GM21737 (cell line): ENCODE data around the gene GEN1.
"Not testable (repeated sequence)": the region's sequence is repeated elsewhere in the genome, so short reads cannot be mapped to it uniquely, and the experiment has no call there.

ENCODE experiments used
- ATAC-seq: cut with Tn5 transposase; IDR thresholded peaks from one replicate; pipeline ENCODE4 v1.9.1; 2021; ENCODE audit warnings: mild to moderate bottlenecking, moderate library complexity; ENCODE audit not compliant: unreplicated experiment

The GEN1 gene

DNA sequence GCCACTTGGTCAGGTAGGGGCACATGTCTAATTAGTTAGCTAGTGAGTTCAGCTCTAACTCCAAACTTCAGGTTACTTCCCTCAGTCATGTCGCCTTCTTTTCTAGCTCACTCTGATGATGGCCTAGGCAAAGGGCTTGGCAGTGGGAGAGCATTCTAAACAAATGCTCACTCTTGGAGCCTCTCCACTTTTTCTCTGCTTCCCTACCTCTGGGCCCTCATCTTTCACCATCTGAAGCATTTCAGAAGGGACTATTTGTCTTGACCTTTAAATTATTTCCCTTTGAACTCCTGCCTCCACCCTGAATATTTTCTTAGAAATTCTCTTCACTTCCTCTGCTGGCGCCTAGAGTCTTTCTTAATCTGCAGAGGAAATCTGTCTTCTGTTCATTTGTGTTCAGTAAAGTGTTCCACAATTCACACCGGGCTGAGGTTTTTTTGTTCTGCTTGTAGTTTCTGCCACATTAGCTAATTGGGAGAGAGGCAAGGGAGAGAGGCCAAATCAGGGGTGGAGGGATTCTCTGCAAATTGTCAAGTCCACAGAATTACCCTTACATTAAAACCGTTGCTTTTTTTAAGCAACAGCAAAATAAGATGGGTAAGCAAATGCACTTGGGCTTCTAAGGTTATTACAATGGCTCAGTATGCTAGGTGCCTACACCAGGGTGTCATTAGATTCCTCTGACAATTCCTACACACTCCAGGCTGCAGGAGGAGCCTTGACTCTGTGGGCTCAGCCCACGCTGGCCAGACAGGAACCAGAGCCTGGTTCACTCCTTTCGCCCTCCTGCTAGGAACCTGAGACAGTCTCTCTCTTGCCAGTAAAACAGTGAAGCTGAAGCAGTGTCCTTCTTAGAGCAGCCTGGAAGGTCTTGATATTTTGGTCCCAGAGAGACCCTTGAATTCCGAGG, 67.9 kb downstream of the GEN1 start:
- ATAC-seq: peak; percentile 61

DNA sequence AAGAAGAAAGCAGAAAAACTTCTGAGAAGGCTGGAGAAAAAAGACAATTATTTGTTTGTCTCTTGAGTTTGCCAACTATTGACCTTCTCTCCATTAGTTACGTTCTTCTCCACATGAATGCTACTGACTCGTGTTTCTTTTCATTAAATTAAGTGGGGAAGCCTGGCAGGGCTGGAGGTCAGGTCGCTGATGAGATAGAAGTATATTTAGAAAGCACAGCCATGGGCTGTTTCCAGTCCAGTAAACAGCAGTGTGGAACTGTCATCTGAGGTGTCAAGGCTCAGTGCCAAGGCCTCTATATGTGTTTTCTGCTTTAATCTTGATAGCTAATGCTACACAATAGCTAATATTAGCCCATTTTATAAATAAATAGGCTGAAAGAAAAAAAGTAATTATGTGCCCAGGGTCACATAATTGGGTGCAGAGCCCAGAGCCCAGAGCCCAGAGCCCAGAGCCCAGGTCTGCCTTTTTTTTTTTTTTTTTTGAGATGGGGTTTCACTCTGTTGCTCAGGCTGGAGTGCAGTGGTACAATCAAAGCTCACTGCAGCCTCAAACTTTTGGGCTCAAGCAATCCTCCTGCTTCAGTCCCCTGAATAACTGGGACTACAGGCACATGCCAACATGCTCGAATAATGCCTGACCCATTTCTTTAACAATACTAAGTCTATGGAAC, 68.6 kb downstream of the GEN1 start:
- peak; percentile 51 for ATAC-seq

DNA sequence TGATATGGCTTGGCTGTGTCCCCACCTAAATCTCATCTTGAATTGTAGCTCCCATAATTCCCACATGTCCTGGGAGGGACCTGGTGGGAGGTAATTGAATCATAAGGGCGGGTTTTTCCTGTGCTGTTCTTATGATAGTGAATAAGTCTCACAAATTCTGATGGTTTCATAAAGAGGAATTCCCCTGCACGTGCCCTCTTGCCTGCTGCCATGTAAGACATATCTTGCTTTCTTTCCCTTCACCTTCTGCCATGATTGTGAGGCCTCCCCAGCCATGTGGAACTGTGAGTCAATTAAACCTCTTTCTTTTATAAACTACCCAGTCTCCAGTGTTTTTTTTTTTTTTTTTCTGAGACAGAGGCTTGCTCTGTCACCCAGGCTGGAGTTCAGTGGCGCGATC, 69.7 kb downstream of the GEN1 start:
- ATAC-seq: not testable (repeated sequence)

DNA sequence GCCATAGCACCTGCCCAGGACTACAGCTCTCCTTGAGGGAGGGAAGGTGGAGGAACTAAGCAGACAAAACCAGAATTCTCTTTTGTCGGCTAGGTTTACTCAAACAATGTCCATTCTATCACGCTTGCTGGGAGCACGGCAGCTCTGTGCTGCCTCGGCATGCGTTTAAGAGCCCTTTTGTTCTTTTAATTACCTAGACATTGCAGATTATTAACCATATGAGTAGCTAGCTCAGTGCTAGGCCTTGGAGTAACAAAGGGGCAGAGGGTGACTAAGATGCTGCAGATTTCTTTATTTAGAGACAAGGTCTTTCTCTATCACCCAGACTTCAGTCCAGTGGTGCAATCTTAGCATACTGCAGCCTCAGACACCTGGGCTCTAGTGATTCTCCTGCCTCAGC, 73.4 kb downstream of the GEN1 start:
- no peak for ATAC-seq

DNA sequence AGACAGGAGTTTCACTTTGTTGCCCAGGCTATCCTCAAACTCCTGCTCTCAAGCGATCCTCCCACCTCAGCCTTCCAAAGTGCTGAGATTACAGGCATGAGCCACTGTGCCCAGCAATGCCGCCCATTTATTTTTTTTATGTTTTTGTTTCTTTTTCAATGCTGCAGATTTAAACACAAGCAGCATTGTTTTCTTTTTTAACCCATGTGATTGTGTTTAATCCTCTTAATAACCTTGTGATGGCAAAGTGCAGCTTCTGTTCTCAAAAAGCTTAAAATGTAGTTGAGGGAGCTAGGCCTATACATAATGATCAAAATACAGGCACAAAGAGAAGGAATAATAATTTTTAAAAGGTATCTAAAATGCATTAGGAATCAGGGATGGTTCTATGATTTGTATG, 73.8 kb downstream of the GEN1 start:
- no peak for ATAC-seq

DNA sequence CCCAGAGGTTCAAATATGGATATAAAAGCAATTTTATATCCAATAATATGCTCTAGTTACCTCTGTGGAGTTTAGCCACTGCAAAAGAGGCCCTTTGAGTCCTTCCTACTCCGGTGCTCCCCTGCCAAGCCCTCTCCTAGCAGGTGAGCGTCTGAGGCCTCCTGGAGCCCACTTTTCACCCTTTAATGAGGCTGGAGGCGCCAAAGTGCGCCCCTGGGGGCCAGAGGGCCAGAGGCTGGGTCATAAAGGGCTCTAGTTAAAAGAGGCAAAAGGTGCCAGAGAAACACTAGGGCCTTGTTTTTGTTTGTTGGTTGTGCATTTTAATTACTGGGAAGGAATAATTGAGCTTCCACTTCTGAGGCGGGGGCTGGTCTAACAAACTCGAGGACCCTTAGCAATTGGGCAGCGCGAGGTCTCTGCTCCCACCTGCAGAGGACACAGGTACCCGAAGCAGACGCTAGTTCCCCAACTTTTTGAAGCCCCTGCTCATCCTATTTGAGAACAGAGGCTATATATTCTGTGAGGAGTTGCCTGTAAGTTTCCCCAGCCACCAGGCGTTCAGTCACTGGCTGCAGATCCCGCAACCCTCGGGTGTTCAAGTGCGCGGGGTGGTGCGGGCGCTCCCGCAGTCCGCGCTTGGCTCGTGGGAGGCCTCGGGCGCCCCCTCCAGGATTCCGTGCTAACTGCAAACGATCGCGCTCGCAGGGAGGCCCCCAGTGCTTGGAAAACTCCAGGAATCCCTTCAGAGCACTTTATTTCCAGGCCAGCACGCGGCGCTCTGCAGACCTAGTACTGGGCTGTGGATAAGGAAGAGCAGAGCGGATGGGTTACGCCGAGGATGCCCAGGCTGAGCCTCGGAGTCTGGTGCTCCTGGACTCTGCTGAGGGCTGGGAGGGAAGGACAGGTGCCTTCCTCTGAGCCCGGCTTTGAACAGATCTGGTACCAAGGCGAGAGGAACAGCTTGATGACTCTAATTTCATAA, 76.4 kb downstream of the GEN1 start:
- ATAC-seq: peak; percentile 89

DNA sequence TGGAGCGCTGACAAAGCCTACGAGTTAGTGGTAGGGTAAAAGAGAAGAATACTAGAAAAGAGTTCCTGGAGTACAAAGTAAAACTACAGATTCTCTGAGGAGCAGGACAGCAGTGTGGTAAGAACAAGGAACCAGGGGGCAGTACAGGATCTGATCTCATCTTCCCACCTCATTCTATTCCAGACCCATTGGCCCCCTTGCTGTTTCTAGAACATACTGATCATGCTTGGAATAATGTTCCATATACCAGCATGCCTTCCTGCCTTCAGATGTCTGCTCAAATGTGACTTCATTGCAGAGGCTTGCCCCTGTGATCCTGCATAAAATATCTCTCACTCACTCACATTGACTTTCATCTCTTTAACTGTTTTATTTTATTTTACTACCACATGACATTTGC, 81.6 kb downstream of the GEN1 start:
- no peak for ATAC-seq
